ENCODE results near the gene AKT1. TPM values are rescaled to one million over a fixed set of nuclear protein-coding genes. Genes with fewer than 3 reads are reported as not detected.

Gene AKT1
- total RNA-seq, 1 donor from 2014 or later, result 92.8 TPM

- Histone ChIP-seq H3K27ac (no peak overlapping the region), H3K36me3 (peaks cover 0 to 5% of the 10 kb centered on the region in 2 donors), H3K4me1 (peaks cover 12% of the 10 kb centered on the region), H3K9me3 (no peaks in the 10 kb centered on the region), H3K4me3 (no peak overlapping the region), H3K27me3 (no peaks in the 10 kb centered on the region)
- intact Hi-C loops (cut with DNase I), result no loop called here
- DNase-seq (ENCODE audit: extremely low spot score in 2 of 2), result no peak
- TF ChIP-seq CTCF (IDR thresholded peaks at IDR 0.05), result no peak
- no peak for TF ChIP-seq POLR2A (IDR thresholded peaks at IDR 0.05)
- TF ChIP-seq POLR2AphosphoS5 (IDR thresholded peaks at IDR 0.05; ENCODE audit: insufficient read depth in 1 of 2, low read depth in 1 of 2), result no peak
Measured at GRCh38 chr14:104777808-104778249, 17.7 kb downstream of the AKT1 start.

- no peaks in the 10 kb centered on the region for H3K9me3 ChIP-seq
- no peak overlapping the region for H3K27ac ChIP-seq
- TF ChIP-seq POLR2A (IDR thresholded peaks at IDR 0.05) (no peak), POLR2AphosphoS5 (IDR thresholded peaks at IDR 0.05; ENCODE audit: insufficient read depth in 1 of 2, low read depth in 1 of 2) (no peak), CTCF (IDR thresholded peaks at IDR 0.05) (no peak)
- no peaks in the 10 kb centered on the region for H3K27me3 ChIP-seq
- DNase-seq (ENCODE audit: extremely low spot score in 2 of 2), result no peak
- intact Hi-C loops (cut with DNase I), result no loop called here
- H3K36me3 ChIP-seq, result peaks cover 0 to 5% of the 10 kb centered on the region in 2 donors
- H3K4me1 ChIP-seq, result peaks cover 12% of the 10 kb centered on the region
- H3K4me3 ChIP-seq, result no peak overlapping the region
Measured at GRCh38 chr14:104776961-104777807, 18.4 kb downstream of the AKT1 start.

GRCh38 chr14:104776481-104776880 lies 19.1 kb downstream of the AKT1 start:
- Histone ChIP-seq H3K4me1 (peaks cover 12% of the 10 kb centered on the region), H3K4me3 (no peak overlapping the region), H3K9me3 (no peaks in the 10 kb centered on the region), H3K36me3 (peaks cover 0 to 10% of the 10 kb centered on the region in 2 donors), H3K27ac (no peak overlapping the region), H3K27me3 (no peaks in the 10 kb centered on the region)
- TF ChIP-seq POLR2A (IDR thresholded peaks at IDR 0.05) (no peak), CTCF (IDR thresholded peaks at IDR 0.05) (no peak), POLR2AphosphoS5 (IDR thresholded peaks at IDR 0.05; ENCODE audit: insufficient read depth in 1 of 2, low read depth in 1 of 2) (no peak)
- intact Hi-C loops (cut with DNase I), result no loop called here
- DNase-seq (ENCODE audit: extremely low spot score in 2 of 2), result no peak

- intact Hi-C loops (cut with DNase I), result no loop called here
- H3K4me3 ChIP-seq, result no peak overlapping the region
- TF ChIP-seq CTCF (IDR thresholded peaks at IDR 0.05) (no peak), POLR2AphosphoS5 (IDR thresholded peaks at IDR 0.05; ENCODE audit: insufficient read depth in 1 of 2, low read depth in 1 of 2) (no peak), POLR2A (IDR thresholded peaks at IDR 0.05) (no peak)
- no peaks in the 10 kb centered on the region for H3K27me3 ChIP-seq
- peaks cover 0 to 18% of the 10 kb centered on the region in 2 donors for H3K36me3 ChIP-seq
- H3K4me1 ChIP-seq, result peaks cover 12% of the 10 kb centered on the region
- H3K9me3 ChIP-seq, result no peaks in the 10 kb centered on the region
- DNase-seq (ENCODE audit: extremely low spot score in 2 of 2), result no peak
- H3K27ac ChIP-seq, result no peak overlapping the region
Measured at GRCh38 chr14:104775073-104775489, 20.5 kb downstream of the AKT1 start.
